ENCODE data around the gene PTPN6.
"Not testable (repeated sequence)": the region's sequence is repeated elsewhere in the genome, so short reads cannot be mapped to it uniquely, and the experiment has no call there.

PTPN6 gene

DNA sequence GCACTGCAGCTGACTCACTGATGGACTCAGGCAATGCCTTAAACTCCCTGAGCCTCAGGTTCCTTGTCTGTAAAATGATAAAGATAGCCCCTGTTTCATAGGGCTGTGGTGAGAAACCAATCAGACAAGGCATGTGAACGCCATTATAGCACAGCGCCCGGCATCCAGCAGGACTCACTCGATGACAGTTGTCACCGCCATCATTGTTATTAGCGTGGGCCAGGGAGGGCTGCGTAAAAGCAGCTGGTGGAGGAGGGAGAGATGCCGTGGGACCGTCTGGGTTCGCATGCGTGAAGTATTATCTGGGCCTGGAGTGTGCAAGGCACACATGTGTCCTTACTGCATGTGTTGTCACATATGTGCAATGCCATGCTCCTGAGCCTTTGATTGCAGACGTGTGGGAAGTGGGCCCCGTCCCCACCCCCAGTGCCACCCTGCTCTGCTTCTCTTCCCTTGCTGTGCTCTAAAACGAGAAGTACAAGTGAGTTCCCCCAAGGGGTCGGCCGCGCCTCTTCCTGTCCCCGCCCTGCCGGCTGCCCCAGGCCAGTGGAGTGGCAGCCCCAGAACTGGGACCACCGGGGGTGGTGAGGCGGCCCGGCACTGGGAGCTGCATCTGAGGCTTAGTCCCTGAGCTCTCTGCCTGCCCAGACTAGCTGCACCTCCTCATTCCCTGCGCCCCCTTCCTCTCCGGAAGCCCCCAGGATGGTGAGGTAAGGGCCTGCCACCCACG lies at the start of gene PTPN6:
PTPN6 (plus strand) TSS at position 546 of the 730 bp plus-strand sequence; CDS start at position 703, 157 bp downstream.
- ATAC-seq (peak; percentile 34), DNase-seq (peak; percentile 81)

DNA sequence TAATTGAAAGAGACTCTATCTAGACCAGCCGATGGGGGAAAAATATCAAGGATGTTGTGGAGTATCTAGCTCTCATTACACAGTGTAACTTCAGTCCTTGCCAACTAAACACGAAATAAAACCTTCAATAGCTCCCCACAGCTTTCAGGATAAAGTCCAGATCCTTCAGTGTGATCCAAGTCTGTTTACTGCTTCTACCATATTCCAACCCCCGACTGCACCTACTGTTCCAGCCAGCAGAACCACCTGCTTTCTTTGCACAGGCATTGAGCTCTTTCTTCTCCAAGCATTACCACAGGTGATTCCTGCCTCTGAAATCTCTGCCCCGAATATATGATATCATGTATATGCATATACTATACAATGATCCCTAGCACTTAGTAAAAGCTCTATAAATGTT lies 48.7 kb upstream of the PTPN6 start:
- ATAC-seq (no peak), DNase-seq (no peak)

GRCh38 chr12:6903722-6904121 lies 47.4 kb upstream of the PTPN6 start:
- DNase-seq = no peak
- ATAC-seq = no peak

DNA sequence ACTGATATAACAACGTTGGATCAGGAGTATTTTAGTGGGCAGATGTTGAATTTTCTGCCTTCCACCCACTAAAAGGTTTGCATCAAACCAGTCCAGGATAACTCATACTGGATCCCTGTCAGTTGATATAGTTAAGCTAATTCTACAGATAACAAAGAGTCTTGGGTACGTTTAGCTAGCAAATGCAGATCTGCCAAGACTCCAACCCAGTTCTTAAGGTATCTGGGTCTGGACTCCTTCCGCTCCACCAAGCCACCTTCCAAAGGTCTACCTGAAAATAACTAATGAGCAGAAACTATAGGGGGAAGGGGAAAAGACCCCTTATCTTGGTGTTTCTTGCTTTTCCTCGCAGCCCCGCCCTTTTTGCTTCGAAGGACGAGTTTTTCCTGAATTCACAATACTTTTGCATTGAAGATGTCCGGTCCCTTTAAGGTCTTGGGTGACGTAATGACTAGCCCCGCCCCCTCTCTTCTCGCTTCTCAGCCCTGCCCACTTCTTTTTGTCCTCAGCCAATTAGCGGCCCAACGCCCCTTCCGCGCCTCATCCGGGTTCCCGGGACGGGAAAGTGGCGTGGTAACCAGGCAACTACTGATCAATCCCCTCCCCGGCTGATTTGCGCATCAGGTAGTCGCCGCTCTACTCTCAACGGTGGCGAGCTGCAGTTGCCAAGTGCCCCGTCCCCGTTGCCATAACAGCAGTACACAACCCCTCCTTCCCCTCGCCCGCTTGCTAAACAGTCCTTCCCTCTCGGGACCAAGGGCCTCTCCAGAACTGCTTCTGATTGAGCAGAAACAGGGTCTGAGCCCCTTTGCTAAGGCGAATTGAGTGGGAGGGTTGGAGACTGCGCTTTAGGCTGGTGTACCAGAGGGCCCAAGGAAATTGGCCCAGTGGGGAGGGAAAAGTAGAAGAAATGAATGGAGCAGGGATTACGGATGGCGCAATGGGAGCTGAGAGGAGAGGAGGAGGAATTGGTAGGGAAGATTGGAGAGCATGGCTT lies 46.6 kb upstream of the PTPN6 start, which contains the start of gene LRRC23:
LRRC23 (plus strand) TSS at position 543 of the 997 bp plus-strand sequence. CDS start 812 bp downstream, outside the sequence.
- DNase-seq (peak; percentile 97), ATAC-seq (peak; percentile 97)

DNA sequence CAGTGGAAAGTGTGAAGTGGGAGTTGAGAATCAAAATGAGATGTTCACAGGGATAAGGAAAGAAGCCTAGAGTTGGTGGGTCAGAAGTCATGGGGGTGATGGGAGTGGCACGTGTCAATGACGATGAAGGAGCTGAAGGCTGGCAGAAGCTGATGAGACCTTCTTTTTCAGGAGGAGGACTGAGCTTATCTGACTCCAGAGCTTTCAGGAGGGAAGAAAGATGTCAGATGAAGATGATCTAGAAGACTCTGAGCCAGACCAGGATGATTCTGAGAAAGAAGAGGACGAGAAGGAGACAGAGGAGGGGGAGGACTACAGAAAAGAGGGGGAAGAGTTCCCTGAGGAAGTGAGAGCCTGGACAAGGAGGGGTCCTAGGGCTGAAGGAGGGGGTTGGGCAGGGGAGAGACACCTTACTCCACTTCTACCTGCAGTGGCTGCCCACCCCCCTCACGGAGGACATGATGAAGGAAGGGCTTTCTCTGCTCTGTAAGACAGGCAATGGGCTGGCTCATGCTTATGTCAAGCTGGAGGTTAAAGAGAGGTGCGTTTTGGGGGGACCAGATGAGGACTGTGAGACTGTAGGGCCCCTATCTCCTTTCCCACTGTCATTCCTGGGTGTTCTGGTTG lies 45.6 kb upstream of the PTPN6 start:
- no peak for ATAC-seq
- no peak for DNase-seq

DNA sequence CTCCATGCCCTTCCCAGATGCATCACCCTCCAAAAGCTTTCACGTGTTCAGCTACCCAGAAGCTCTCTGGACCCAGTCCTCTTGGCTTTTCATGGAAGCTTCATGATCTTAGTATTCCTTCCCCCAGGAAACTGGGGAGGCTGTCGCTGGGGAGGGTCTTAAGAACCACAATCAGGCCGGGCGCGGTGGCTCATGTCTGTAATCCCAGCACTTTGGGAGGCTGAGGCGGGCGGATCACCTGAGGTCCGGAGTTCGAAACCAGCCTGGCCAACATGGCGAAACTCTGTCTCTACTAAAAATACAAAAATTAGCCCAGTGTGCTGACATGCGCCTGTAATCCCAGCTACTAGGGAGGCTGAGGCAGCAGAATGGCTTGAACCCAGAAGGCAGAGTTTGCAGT lies 43.0 kb upstream of the PTPN6 start:
- DNase-seq, ATAC-seq: not testable (repeated sequence)

DNA sequence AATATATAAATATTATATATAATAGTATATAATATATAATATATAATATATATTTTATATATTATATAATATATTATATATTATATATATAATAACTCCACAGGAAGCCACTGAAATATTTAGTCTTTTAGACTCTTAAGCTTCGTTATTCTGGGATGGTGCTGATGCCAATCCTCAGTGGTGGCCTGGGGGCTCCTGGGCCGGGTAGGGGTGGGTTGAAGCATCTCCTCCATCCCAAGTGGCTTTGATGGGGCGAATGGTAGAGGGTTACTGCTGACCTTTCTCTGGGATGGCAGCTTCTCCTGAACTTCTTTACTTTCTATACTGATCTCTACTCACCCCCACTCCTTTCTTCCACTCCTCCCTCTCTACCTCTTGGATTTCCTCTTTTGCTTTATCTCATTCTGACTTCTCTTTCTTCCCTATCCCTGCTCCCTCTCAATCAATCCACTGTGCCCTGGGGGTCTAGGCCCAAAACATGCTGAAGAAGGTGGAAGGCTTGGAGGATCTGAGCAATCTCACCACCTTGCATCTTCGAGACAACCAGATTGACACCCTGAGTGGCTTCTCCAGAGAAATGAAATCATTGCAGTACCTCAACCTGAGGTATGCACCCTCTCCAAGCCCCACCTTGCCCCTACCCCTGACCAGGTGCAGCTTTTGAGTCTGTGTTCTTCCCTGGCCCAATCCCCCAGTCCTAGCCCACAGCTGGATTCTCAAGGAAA lies 41.6 kb upstream of the PTPN6 start:
- ATAC-seq = no peak

DNA sequence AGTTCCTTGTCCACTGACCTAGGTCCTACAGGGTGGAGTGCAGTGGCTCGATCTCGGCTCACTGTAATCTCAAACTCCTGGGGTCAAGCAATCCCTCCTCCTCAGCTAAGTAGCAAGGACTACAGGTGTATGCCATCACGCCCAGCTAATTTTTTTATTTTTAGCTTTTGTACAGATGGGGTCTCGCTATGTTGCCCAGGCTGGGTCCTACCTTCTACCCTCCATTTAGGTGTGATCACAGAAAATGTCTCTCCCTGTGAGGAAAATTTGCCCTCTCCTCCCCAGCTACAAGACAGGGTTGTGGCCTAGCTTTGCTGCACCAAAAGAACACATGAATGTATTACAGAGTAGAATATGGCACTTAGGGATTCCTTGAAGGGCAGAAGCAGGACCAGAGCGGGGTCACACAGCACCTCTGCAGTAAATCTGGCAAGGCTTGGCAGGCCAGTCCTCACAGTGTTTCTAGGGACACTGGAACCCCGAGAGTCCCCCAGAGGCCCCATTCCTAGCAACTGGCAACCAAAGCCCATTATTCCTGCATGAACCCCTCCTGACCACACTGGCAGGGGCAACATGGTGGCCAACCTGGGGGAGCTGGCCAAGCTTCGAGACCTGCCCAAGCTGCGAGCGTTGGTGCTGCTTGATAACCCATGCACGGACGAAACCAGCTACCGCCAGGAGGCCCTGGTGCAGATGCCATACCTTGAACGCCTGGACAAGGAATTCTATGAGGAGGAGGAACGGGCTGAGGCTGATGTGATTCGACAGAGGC lies 38.8 kb upstream of the PTPN6 start:
- no peak for DNase-seq
- no peak for ATAC-seq

More for the DNA sequence above, 41.6 kb upstream of the PTPN6 start:
- no peak for DNase-seq

GRCh38 chr12:6914246-6914946 lies 36.8 kb upstream of the PTPN6 start, which contains the start of gene ENO2:
TSS of gene ENO2 (plus strand) at chr12:6914580. CDS start at chr12:6915833, 1,253 bp downstream.
- DNase-seq = peak; percentile 86

DNA sequence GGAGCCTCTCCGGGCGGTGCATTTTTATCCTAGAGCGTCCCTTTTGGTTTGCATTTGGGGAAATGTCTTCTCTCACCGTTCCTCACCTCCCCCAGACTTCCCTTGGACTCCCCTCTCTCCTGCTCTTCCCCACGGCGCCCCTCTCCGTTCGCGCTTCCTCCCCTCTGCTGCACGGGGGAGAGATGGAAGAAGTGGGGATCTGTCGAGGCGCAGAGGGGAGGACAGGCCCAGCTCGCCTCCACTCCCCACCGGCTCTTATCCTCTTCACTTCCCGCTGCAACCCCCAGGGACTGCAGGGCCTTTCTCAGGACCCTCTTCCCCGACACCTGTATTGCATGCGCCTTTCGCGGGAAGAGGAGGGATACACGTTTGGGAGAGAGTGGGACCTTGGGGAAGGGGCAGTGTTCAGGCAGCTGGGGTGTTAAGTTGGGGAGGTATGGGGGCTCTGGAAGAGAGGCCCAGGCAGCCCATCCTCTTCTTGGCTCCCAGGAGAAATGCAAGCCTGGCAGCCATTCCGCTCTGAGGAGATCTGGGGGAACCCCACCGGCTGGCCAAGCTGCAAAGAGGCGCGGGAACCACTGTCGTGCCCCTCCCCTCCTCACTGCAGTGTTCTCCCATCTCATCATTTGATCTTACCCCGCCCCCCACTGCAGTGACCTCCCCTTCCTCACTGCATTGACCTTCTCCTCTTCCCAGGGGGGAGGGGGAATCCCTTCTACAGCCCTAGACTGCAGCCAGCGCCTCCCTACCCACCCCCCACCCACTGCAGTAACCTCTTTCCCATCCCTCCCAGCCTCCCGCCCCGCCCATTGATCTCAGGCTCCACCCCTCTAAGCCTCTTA lies 36.0 kb upstream of the PTPN6 start:
- no peak for ATAC-seq
- no peak for DNase-seq

More at GRCh38 chr12:6914246-6914946, 36.8 kb upstream of the PTPN6 start, which contains the start of gene ENO2:
- ATAC-seq = peak; percentile 91

GRCh38 chr12:6915789-6916285 lies 35.3 kb upstream of the PTPN6 start:
- ATAC-seq (no peak), DNase-seq (no peak)

DNA sequence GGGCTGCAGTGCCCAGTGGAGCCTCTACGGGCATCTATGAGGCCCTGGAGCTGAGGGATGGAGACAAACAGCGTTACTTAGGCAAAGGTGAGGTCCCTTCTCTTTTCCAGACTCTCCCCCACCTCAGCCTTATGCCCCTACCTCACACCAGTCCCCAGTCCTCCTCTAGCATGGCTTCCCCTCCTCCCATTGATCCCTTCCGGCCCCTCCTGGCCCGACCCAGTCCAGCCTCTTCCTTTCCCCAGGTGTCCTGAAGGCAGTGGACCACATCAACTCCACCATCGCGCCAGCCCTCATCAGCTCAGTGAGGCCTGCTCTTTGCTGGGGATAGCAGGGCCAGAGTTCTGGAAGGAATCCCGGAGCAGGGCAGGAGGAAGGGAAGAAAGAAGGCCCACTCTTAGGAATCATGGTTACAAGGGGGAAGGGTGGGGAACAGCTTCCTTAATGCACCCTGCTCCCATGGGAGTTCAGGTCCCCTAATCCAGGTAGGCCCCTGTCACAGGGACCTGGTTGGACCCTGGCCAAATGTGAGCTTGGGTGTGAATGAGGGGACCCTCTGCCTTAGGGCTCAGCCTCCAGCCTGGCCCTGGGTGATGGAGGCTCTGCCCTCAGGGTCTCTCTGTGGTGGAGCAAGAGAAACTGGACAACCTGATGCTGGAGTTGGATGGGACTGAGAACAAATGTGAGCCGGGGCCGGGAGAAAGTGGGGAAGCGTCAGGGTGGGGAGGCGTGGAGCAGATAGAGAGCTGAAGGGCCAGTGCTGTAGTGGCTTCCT lies 34.5 kb upstream of the PTPN6 start:
- DNase-seq (no peak), ATAC-seq (no peak)

DNA sequence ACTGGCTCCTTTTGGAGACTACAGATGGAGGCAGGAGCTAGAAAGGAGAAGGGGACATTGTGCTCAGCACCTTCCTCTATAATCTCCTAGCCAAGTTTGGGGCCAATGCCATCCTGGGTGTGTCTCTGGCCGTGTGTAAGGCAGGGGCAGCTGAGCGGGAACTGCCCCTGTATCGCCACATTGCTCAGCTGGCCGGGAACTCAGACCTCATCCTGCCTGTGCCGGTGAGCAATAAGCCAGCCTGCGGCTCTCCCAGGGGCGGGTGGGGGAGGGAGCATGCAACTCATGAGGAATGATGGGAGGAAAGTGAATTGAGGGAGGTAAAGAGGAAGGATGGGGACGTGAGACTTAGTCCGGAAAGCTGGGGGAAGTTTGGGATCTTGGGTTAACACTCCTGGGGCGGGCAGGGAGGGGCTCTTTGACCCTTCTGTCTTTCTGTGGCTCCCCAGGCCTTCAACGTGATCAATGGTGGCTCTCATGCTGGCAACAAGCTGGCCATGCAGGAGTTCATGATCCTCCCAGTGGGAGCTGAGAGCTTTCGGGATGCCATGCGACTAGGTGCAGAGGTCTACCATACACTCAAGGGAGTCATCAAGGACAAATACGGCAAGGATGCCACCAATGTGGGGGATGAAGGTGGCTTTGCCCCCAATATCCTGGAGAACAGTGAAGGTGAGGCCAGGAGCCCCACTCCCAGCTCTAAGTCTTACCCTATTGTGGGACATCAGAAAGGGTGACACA lies 33.5 kb upstream of the PTPN6 start:
- DNase-seq = no peak
- ATAC-seq = no peak

DNA sequence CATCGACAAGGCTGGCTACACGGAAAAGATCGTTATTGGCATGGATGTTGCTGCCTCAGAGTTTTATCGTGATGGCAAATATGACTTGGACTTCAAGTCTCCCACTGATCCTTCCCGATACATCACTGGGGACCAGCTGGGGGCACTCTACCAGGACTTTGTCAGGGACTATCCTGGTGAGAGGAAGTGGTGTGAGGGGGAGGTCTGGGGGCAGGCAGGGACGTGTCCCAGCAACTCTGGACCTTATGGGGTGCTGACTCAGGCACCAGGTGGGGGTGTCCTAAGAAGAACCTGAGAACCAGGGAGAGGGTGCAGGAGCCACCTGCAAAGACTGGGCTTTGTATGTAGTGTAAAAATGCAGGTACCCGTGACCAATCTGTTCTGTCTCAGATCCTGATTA lies 31.6 kb upstream of the PTPN6 start:
- ATAC-seq = no peak

GRCh38 chr12:6921539-6921938 lies 29.6 kb upstream of the PTPN6 start:
- ATAC-seq (no peak), DNase-seq (no peak)

More for the DNA sequence above, 31.6 kb upstream of the PTPN6 start:
- DNase-seq = no peak

DNA sequence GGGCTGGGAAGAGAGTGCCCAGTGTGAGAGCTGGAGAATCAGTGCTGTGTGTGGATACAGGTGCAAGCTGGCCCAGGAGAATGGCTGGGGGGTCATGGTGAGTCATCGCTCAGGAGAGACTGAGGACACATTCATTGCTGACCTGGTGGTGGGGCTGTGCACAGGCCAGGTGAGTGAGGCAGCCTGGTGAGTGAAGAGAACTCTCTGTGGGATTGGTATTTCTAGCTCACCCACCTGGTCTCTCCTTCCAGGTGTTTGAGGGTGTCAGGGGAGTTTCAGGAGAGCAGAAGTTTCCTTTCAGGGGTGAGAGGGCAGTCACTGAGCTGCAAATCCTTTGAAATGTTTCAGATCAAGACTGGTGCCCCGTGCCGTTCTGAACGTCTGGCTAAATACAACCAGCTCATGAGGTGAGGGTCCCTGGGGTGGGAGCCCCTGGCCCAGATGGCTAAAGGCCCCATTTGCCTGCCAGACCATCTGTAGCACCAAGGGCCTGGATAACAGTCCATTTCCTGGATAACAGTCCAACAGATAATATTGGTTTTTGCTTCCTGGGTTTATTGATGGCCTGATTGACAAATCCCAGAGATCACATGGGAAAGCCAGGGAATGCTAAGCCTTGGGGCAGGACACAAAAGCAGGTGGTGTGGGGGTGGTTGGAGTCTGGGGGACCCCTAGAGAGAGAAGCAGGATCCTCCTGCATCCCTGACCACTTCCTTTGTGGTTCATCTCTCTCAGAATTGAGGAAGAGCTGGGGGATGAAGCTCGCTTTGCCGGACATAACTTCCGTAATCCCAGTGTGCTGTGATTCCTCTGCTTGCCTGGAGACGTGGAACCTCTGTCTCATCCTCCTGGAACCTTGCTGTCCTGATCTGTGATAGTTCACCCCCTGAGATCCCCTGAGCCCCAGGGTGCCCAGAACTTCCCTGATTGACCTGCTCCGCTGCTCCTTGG lies 28.9 kb upstream of the PTPN6 start:
- DNase-seq = no peak
- ATAC-seq = no peak
